GM21786 (cell line): ENCODE measurements around the gene INF2.

ENCODE experiments used
- ATAC-seq: cut with Tn5 transposase; IDR thresholded peaks from one replicate; pipeline ENCODE4 v1.9.1; 2021; ENCODE audit not compliant: unreplicated experiment

INF2 gene

DNA sequence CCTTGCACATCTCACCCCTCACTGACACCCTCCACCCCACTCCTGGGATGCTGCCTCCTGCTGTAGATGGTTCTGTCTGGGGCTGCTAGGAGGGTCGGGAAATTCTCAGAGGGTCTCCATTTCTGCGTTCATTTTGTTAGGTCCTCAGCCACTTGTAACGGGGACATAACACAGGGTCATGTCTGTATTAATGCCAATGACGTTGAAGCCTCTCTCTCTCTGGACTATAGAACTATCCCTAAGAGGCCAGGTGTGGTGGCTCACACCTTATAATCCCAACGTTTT is 78.2 kb downstream of the INF2 start:
- ATAC-seq: no peak

- ATAC-seq: peak; percentile 86
Measured at GRCh38 chr14:104768437-104769323, 79.3 kb downstream of the INF2 start.

DNA sequence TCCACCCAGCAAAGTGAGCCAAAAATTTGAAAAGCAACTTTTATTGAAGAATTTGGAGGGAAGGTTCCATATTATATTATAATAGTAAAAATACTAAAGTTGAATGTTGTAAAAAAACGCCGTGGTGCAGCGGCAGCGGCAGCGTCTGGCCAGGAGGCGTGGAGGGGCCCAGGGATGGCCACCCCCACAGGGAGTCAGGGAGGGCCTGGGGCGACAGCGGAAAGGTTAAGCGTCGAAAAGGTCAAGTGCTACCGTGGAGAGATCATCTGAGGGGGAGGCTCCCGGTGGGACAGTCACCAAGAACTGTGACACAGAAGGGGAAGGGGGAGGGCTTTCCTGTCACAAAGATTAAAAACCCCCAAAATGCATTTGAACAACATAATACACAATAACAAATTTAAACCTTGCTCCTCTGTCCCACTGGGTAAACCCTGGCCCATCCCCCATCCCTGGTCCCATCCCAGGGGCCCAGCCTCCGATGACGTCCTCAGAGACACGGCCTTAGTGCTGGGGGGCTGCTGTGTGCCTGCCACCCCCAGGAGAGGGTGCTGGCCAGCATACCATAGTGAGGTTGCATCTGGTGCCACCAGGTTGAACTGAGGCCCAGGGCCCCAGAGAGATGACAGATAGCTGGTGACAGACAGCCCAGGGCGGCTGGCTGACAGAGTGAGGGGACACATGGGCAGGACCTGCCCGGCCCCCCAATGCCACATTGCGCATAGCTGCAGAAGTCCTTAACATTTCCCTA is 80.1 kb downstream of the INF2 start:
- ATAC-seq: no peak

GRCh38 chr14:104770072-104770579 is 80.7 kb downstream of the INF2 start:
- ATAC-seq: no peak

DNA sequence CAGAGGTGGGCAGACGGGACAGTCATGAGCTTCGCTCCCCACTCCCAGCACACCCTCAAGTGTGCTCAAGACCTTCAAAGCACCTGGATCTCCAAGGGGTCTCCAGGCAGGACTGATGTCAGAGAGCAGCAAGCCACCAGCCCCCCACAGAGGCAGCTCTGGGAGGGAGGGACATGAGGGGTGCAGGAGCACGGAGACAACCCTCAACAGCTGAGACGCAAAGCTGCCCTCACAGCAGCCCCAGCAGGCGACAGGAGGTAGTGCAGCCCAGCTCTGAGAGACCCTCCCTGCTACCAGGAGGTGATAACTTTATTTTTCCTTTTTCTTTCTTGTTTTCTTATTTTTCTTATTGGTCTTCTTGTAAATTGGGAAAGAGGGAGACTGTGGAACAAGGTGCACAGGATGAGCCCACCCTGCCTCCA is 81.4 kb downstream of the INF2 start:
- no peak for ATAC-seq

- no peak for ATAC-seq
Measured at GRCh38 chr14:104771374-104771773, 82.0 kb downstream of the INF2 start.
